ENCODE data around the gene PIGU. TPM values are rescaled to one million over a fixed set of nuclear protein-coding genes. Genes with fewer than 3 reads are reported as not detected.
"Not testable (repeated sequence)": the region's sequence is repeated elsewhere in the genome, so short reads cannot be mapped to it uniquely, and the experiment has no call there.

PIGU gene
- total and polyA plus RNA-seq, 4 donors: 6.5 to 17.3 (median 10.6) TPM

- H3K27ac ChIP-seq (ENCODE audit: low read depth in 1 of 2, low read length in 2 of 2); H3K36me3 ChIP-seq (ENCODE audit: control insufficient read depth in 1 of 2, insufficient read depth in 2 of 2, low read length in 1 of 2); ATAC-seq (ENCODE audit: low FRiP score); DNase-seq; H3K27me3 ChIP-seq (ENCODE audit: control insufficient read depth in 1 of 2, insufficient read depth in 2 of 2, low read length in 1 of 2); intact Hi-C loops (cut with DNase I); H3K4me1 ChIP-seq (ENCODE audit: control insufficient read depth in 1 of 2, insufficient read depth in 2 of 2, low read length in 2 of 2); H3K4me3 ChIP-seq (ENCODE audit: low read length in 2 of 2); H3K9me3 ChIP-seq (ENCODE audit: control insufficient read depth, low read length): not testable (repeated sequence)
- WGBS, 2 donors: 75 to 77% methylated on average over 7 of the region's 7 CpGs
Observed at GRCh38 chr20:34518863-34519262, 158.0 kb downstream of the PIGU start.

GRCh38 chr20:34517114-34517505 is 159.8 kb downstream of the PIGU start:
- ATAC-seq (ENCODE audit: low FRiP score) (no peak), DNase-seq (no peak)
- no peaks in the 10 kb centered on the region for H3K9me3 ChIP-seq (ENCODE audit: control insufficient read depth, low read length)
- WGBS, 2 donors: 0 to 1% methylated on average over 3 of the region's 3 CpGs
- H3K27ac ChIP-seq (ENCODE audit: low read depth in 1 of 2, low read length in 2 of 2): peak overlapping the region in 1 of 2 donors; percentile 70
- peaks cover 0 to 1% of the 10 kb centered on the region in 2 donors for H3K36me3 ChIP-seq (ENCODE audit: control insufficient read depth in 1 of 2, insufficient read depth in 2 of 2, low read length in 1 of 2)
- intact Hi-C loops (cut with DNase I): no loop called here
- no peaks in the 10 kb centered on the region for H3K4me1 ChIP-seq (ENCODE audit: control insufficient read depth in 1 of 2, insufficient read depth in 2 of 2, low read length in 2 of 2)
- no peaks in the 10 kb centered on the region for H3K27me3 ChIP-seq (ENCODE audit: control insufficient read depth in 1 of 2, insufficient read depth in 2 of 2, low read length in 1 of 2)
- peak overlapping the region; percentile 57 to 86 for H3K4me3 ChIP-seq (ENCODE audit: low read length in 2 of 2)

GRCh38 chr20:34516247-34517113 is 160.4 kb downstream of the PIGU start, which contains the start of gene DYNLRB1:
DYNLRB1 (plus strand) TSS chr20:34516422; CDS start chr20:34516459, 37 bp downstream.
- H3K4me3 ChIP-seq (ENCODE audit: low read length in 2 of 2): peak within 1 kb of the TSS; percentile 57 to 86
- intact Hi-C loops (cut with DNase I): no loop called here
- H3K36me3 ChIP-seq (ENCODE audit: control insufficient read depth in 1 of 2, insufficient read depth in 2 of 2, low read length in 1 of 2): peaks cover 0 to 1% of the 10 kb centered on the region in 2 donors
- H3K27ac ChIP-seq (ENCODE audit: low read depth in 1 of 2, low read length in 2 of 2): peak within 1 kb of the TSS; percentile 49 to 70
- ATAC-seq (ENCODE audit: low FRiP score) (peak; percentile 97), DNase-seq (peak; percentile 99)
- 0% methylated on average over 58 to 59 of the region's 59 CpGs for WGBS, 2 donors
- H3K9me3 ChIP-seq (ENCODE audit: control insufficient read depth, low read length): no peaks in the 10 kb centered on the region
- no peaks in the 10 kb centered on the region for H3K4me1 ChIP-seq (ENCODE audit: control insufficient read depth in 1 of 2, insufficient read depth in 2 of 2, low read length in 2 of 2)
- H3K27me3 ChIP-seq (ENCODE audit: control insufficient read depth in 1 of 2, insufficient read depth in 2 of 2, low read length in 1 of 2): no peaks in the 10 kb centered on the region

GRCh38 chr20:34515484-34516246 is 161.2 kb downstream of the PIGU start:
- no peaks in the 10 kb centered on the region for H3K27me3 ChIP-seq (ENCODE audit: control insufficient read depth in 1 of 2, insufficient read depth in 2 of 2, low read length in 1 of 2)
- DNase-seq: peak in 1 of 2 donors; percentile 71
- 1 to 2% methylated on average over 36 of the region's 36 CpGs for WGBS, 2 donors
- H3K27ac ChIP-seq (ENCODE audit: low read depth in 1 of 2, low read length in 2 of 2): peak overlapping the region; percentile 18 to 25
- H3K4me3 ChIP-seq (ENCODE audit: low read length in 2 of 2): peak overlapping the region; percentile 49 to 57
- peaks cover 0 to 1% of the 10 kb centered on the region in 2 donors for H3K36me3 ChIP-seq (ENCODE audit: control insufficient read depth in 1 of 2, insufficient read depth in 2 of 2, low read length in 1 of 2)
- no peaks in the 10 kb centered on the region for H3K9me3 ChIP-seq (ENCODE audit: control insufficient read depth, low read length)
- intact Hi-C loops (cut with DNase I): no loop called here
- H3K4me1 ChIP-seq (ENCODE audit: control insufficient read depth in 1 of 2, insufficient read depth in 2 of 2, low read length in 2 of 2): no peaks in the 10 kb centered on the region
- peak; percentile 34 for ATAC-seq (ENCODE audit: low FRiP score)

- no peaks in the 10 kb centered on the region for H3K4me1 ChIP-seq (ENCODE audit: control insufficient read depth in 1 of 2, insufficient read depth in 2 of 2, low read length in 2 of 2)
Observed at GRCh38 chr20:34514897-34515483, 161.9 kb downstream of the PIGU start.

GRCh38 chr20:34514034-34514433 is 162.9 kb downstream of the PIGU start:
- WGBS, 2 donors: 90 to 92% methylated on average over 17 of the region's 17 CpGs
- DNase-seq; H3K4me1 ChIP-seq (ENCODE audit: control insufficient read depth in 1 of 2, insufficient read depth in 2 of 2, low read length in 2 of 2); intact Hi-C loops (cut with DNase I); H3K27ac ChIP-seq (ENCODE audit: low read depth in 1 of 2, low read length in 2 of 2); H3K9me3 ChIP-seq (ENCODE audit: control insufficient read depth, low read length); ATAC-seq (ENCODE audit: low FRiP score); H3K4me3 ChIP-seq (ENCODE audit: low read length in 2 of 2); H3K27me3 ChIP-seq (ENCODE audit: control insufficient read depth in 1 of 2, insufficient read depth in 2 of 2, low read length in 1 of 2); H3K36me3 ChIP-seq (ENCODE audit: control insufficient read depth in 1 of 2, insufficient read depth in 2 of 2, low read length in 1 of 2): not testable (repeated sequence)

More at GRCh38 chr20:34514897-34515483, 161.9 kb downstream of the PIGU start:
- Histone ChIP-seq H3K9me3 (ENCODE audit: control insufficient read depth, low read length) (no peaks in the 10 kb centered on the region), H3K27ac (ENCODE audit: low read depth in 1 of 2, low read length in 2 of 2) (peak overlapping the region; percentile 18 to 25), H3K4me3 (ENCODE audit: low read length in 2 of 2) (peak overlapping the region; percentile 49 to 57), H3K27me3 (ENCODE audit: control insufficient read depth in 1 of 2, insufficient read depth in 2 of 2, low read length in 1 of 2) (no peaks in the 10 kb centered on the region), H3K36me3 (ENCODE audit: control insufficient read depth in 1 of 2, insufficient read depth in 2 of 2, low read length in 1 of 2) (peaks cover 0 to 1% of the 10 kb centered on the region in 2 donors)
- DNase-seq: no peak
- intact Hi-C loops (cut with DNase I): no loop called here
- WGBS, 2 donors: 23 to 29% methylated on average over 19 of the region's 19 CpGs
- ATAC-seq (ENCODE audit: low FRiP score): no peak

- H3K36me3 ChIP-seq (ENCODE audit: control insufficient read depth in 1 of 2, insufficient read depth in 2 of 2, low read length in 1 of 2): peaks cover 0 to 1% of the 10 kb centered on the region in 2 donors
- H3K4me3 ChIP-seq (ENCODE audit: low read length in 2 of 2): no peak overlapping the region
- intact Hi-C loops (cut with DNase I): no loop called here
- H3K27ac ChIP-seq (ENCODE audit: low read depth in 1 of 2, low read length in 2 of 2): no peak overlapping the region
- no peaks in the 10 kb centered on the region for H3K27me3 ChIP-seq (ENCODE audit: control insufficient read depth in 1 of 2, insufficient read depth in 2 of 2, low read length in 1 of 2)
- DNase-seq (no peak), ATAC-seq (ENCODE audit: low FRiP score) (no peak)
- H3K9me3 ChIP-seq (ENCODE audit: control insufficient read depth, low read length): no peaks in the 10 kb centered on the region
- H3K4me1 ChIP-seq (ENCODE audit: control insufficient read depth in 1 of 2, insufficient read depth in 2 of 2, low read length in 2 of 2): no peaks in the 10 kb centered on the region
Observed at GRCh38 chr20:34512955-34513419, 163.9 kb downstream of the PIGU start.

GRCh38 chr20:34512266-34512954 is 164.5 kb downstream of the PIGU start:
- Histone ChIP-seq H3K4me1 (ENCODE audit: control insufficient read depth in 1 of 2, insufficient read depth in 2 of 2, low read length in 2 of 2) (no peaks in the 10 kb centered on the region), H3K36me3 (ENCODE audit: control insufficient read depth in 1 of 2, insufficient read depth in 2 of 2, low read length in 1 of 2) (peaks cover 0 to 1% of the 10 kb centered on the region in 2 donors), H3K27ac (ENCODE audit: low read depth in 1 of 2, low read length in 2 of 2) (no peak overlapping the region), H3K4me3 (ENCODE audit: low read length in 2 of 2) (no peak overlapping the region), H3K27me3 (ENCODE audit: control insufficient read depth in 1 of 2, insufficient read depth in 2 of 2, low read length in 1 of 2) (no peaks in the 10 kb centered on the region), H3K9me3 (ENCODE audit: control insufficient read depth, low read length) (no peaks in the 10 kb centered on the region)
- DNase-seq: no peak
- intact Hi-C loops (cut with DNase I): no loop called here
- whole genome bisulfite sequencing, 2 donors: 87 to 91% methylated on average over 4 of the region's 4 CpGs
- ATAC-seq (ENCODE audit: low FRiP score): no peak

All from aorta (tissue), 5 donors.